ENCODE data around the gene ZNF554. TPM values are rescaled to one million over a fixed set of nuclear protein-coding genes. Genes with fewer than 3 reads are reported as not detected.

The ZNF554 gene
- total and polyA plus RNA-seq, 2 donors (not counting 3 experiments of a cell fraction or from before 2014, with no cell fraction given): 1.2 to 1.6 TPM

GRCh38 chr19:2815191-2815614 lies 4.5 kb upstream of the ZNF554 start:
- intact Hi-C loops (cut with micrococcal nuclease) (no loop called here), dilution Hi-C loops (cut with MboI; ENCODE audit: extremely low pct_ligation_motif_present, low sequenced_read_pairs) (no loop called here)
- DNase-seq (ENCODE audit: low read depth, low spot score): no peak
- Histone ChIP-seq H3K36me3 (ENCODE audit: control insufficient read depth in 2 of 2, extremely low read depth in 1 of 2, insufficient read depth in 2 of 2, low read length in 2 of 2) (peaks cover 0 to 10% of the 10 kb centered on the region in 2 experiments), H3K27ac (ENCODE audit: insufficient read depth, low read depth, low read length) (no peak overlapping the region), H2AFZ (ENCODE audit: low read depth, low read length) (no peak overlapping the region), H3K9ac (replicated peaks; ENCODE audit: extremely low read depth, insufficient read depth, low read length) (no peak overlapping the region), H3K79me2 (ENCODE audit: control insufficient read depth, insufficient read depth, low read length) (no peaks in the 10 kb centered on the region), H3K9me3 (replicated peaks; ENCODE audit: control insufficient read depth, insufficient read depth, low read length) (no peaks in the 10 kb centered on the region), H3K4me2 (ENCODE audit: insufficient read depth, low read length) (no peak overlapping the region), H3K27me3 (ENCODE audit: control insufficient read depth in 2 of 2, insufficient read depth in 2 of 2, low read length in 2 of 2) (no peaks in the 10 kb centered on the region), H3K4me3 (replicated peaks in 1 of 3; ENCODE audit: insufficient read depth in 1 of 3, low read depth in 1 of 3, low read length in 3 of 3) (no peak overlapping the region), H3K4me1 (ENCODE audit: control insufficient read depth, extremely low read depth, insufficient read depth, low read length) (peaks cover 3% of the 10 kb centered on the region), H4K20me1 (replicated peaks; ENCODE audit: control insufficient read depth, extremely low read depth, insufficient read depth, low read length) (no peaks in the 10 kb centered on the region), H3K9me1 (replicated peaks; ENCODE audit: control insufficient read depth, extremely low read depth, insufficient read depth, low read length) (no peaks in the 10 kb centered on the region)
- TF ChIP-seq CTCF (IDR thresholded peaks at IDR 0.05; ENCODE audit: extremely low read depth in 1 of 2, insufficient read depth in 1 of 2, low read depth in 1 of 2, low read length in 2 of 2) (no peak), JUN (IDR thresholded peaks at IDR 0.05; ENCODE audit: borderline replicate concordance, insufficient read depth, insufficient read length, low read depth) (no peak), FOS (IDR thresholded peaks at IDR 0.05; ENCODE audit: borderline replicate concordance, insufficient read depth, low read length) (no peak), POLR2AphosphoS5 (IDR thresholded peaks at IDR 0.05; ENCODE audit: insufficient read depth, low read depth, low read length) (no peak), MYC (IDR thresholded peaks at IDR 0.05; ENCODE audit: low read depth, low read length) (no peak), POLR2A (IDR thresholded peaks at IDR 0.05; ENCODE audit: low read depth, low read length) (no peak), MAX (IDR thresholded peaks at IDR 0.05; ENCODE audit: insufficient read depth, insufficient read length) (no peak), GATA2 (IDR thresholded peaks at IDR 0.05; ENCODE audit: insufficient read depth, insufficient read length, low read depth, low read length) (no peak), EZH2 (IDR thresholded peaks at IDR 0.05; ENCODE audit: borderline replicate concordance, low read depth, low read length, severe bottlenecking) (no peak)
- ChIA-PET POLR2A (no interaction called here), CTCF (no interaction called here)
- FAIRE-seq: no peak
- BruUV-seq (replicated peaks): no TSS peak

All from endothelial cell of umbilical vein (primary cell).